Measurements from ENCODE around the gene MICAL2.

MICAL2 gene

DNA sequence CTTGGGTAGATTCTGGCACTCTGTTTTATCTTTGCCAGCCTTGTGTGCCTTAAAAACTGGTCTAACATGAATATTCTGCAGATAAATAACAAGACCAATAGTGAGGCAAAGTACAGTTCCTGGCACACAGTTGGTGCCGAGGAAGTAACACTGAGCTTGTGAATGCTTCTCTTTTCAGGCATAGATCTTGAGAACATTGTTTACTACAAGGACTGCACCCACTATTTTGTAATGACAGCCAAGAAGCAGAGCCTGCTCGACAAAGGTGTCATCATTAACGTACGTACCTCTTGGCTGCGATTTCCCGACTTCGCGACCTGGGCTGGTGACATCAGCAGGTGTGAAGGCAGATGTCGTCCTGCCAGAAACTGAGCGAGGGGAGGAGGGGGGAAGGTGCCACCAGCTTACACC is 105.7 kb downstream of the MICAL2 start:
- Histone ChIP-seq H3K9me3 (ENCODE audit: insufficient read depth, low read depth, low read length) (no peaks in the 10 kb centered on the region), H3K9ac (ENCODE audit: low read depth, low read length) (no peak overlapping the region), H3K27me3 (ENCODE audit: insufficient read depth, low read length) (no peaks in the 10 kb centered on the region), H3K4me1 (ENCODE audit: insufficient read depth, low read length) (no peaks in the 10 kb centered on the region; the same call in 1 of the 2 replicates), H3K27ac (ENCODE audit: low read length) (no peak overlapping the region), H3K4me3 (ENCODE audit: low read length) (no peak overlapping the region), H3K36me3 (ENCODE audit: insufficient read depth, low read depth, low read length) (no peaks in the 10 kb centered on the region)

DNA sequence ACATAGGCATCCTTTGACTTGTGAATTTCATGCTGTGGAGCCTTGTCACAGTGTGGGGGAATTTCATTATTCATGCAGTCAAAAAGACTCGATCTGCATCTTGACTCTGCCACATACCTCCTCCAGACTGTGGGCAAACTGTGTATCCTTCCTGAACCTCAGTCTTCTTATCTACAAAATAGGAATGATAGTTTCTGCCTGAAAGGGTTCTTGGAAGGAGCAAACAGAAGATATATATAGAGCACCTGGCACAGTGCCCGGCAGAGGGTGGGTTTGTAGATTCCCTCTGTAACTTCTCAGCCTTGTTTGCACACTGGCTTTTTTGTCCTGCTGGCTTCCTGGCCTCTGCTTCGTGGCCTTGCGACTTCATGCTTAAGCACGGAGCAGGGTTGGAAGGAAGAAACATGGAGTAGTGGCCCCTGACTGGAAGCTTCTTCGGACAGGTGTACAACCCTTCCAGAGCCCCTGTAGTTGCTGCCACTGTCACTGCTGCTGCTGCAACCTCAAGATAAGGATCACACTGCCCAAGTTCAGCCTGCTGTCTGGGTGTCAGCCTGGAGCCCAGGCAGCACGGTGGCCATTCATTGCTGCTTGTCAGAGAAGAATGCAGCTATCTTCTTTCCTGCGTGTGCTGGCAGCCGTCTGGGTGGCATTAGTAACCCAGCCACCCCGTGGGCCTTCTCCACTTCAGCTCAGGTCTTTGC is 106.4 kb downstream of the MICAL2 start:
- Histone ChIP-seq H3K36me3 (ENCODE audit: insufficient read depth, low read depth, low read length) (no peaks in the 10 kb centered on the region), H3K9me3 (ENCODE audit: insufficient read depth, low read depth, low read length) (no peaks in the 10 kb centered on the region), H3K27ac (ENCODE audit: low read length) (no peak overlapping the region), H3K9ac (ENCODE audit: low read depth, low read length) (no peak overlapping the region), H3K4me1 (ENCODE audit: insufficient read depth, low read length) (no peaks in the 10 kb centered on the region; the same call in 1 of the 2 replicates), H3K4me3 (ENCODE audit: low read length) (no peak overlapping the region), H3K27me3 (ENCODE audit: insufficient read depth, low read length) (no peaks in the 10 kb centered on the region)

DNA sequence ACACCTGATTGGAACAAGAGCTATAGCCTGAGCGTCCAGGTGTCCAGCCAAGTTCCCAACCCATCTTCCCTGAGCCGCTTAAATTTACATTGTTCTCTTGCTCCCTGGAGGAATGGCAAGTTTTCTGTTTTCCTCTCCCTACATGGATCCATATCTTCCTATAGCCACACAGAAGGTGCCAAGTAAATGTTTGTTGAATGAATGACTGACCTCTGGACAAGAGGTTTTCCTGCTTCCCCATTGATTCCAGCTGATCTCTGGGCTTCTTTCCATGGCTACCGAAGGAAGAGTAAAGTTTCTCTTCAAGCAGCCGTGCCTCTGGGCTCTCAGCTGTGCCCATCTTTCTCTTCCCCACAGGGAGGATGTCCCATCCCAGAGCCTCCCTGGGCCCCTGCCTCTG is 107.5 kb downstream of the MICAL2 start:
- Histone ChIP-seq H3K4me3 (ENCODE audit: low read length) (no peak overlapping the region), H3K27ac (ENCODE audit: low read length) (no peak overlapping the region), H3K9me3 (ENCODE audit: insufficient read depth, low read depth, low read length) (no peaks in the 10 kb centered on the region), H3K9ac (ENCODE audit: low read depth, low read length) (no peak overlapping the region), H3K36me3 (ENCODE audit: insufficient read depth, low read depth, low read length) (no peaks in the 10 kb centered on the region), H3K27me3 (ENCODE audit: insufficient read depth, low read length) (no peaks in the 10 kb centered on the region), H3K4me1 (ENCODE audit: insufficient read depth, low read length) (no peaks in the 10 kb centered on the region; the same call in 1 of the 2 replicates)

DNA sequence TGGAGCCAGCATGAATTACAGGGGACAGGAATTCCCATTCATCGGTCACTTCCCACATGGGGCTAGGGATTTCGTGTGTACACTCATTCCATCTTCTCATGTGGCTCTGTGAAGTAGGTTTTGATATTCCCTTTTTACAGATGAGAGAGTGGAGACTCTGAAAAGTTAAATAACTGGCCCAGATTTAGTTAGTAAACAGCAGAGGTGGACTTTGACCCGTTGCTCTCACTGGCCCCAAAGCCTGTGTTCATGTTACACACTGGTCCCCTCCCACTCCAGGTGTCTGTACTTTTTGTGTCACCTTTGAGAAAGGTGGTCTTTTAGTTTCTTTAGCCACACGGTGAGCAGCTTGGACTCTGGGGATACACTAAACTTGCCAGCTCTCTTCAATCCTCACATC is 108.5 kb downstream of the MICAL2 start:
- Histone ChIP-seq H3K4me3 (ENCODE audit: low read length) (no peak overlapping the region), H3K9ac (ENCODE audit: low read depth, low read length) (no peak overlapping the region), H3K9me3 (ENCODE audit: insufficient read depth, low read depth, low read length) (no peaks in the 10 kb centered on the region), H3K27ac (ENCODE audit: low read length) (no peak overlapping the region), H3K36me3 (ENCODE audit: insufficient read depth, low read depth, low read length) (no peaks in the 10 kb centered on the region), H3K4me1 (ENCODE audit: insufficient read depth, low read length) (no peaks in the 10 kb centered on the region; the same call in 1 of the 2 replicates), H3K27me3 (ENCODE audit: insufficient read depth, low read length) (no peaks in the 10 kb centered on the region)

DNA sequence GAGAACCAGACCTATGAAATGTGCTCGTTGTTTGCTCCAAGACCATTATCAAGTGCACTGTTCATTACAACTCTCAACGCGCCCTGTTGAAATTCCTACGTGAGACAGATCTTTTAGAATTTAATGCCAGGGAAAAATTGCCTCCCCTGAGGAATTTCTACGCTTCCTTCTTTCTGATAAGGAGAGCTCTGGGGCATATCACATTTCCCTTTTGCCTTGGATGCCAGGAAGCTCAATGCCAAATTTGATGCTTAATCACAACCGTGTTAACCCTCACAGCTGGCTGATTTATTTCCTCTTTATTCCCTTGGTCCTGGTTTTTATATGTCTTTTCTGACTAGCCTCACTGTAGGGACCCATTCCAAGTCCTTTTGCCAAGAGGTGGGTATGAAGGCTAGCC is 109.4 kb downstream of the MICAL2 start:
- Histone ChIP-seq H3K36me3 (ENCODE audit: insufficient read depth, low read depth, low read length) (no peaks in the 10 kb centered on the region), H3K4me3 (ENCODE audit: low read length) (no peak overlapping the region), H3K27me3 (ENCODE audit: insufficient read depth, low read length) (no peaks in the 10 kb centered on the region), H3K9ac (ENCODE audit: low read depth, low read length) (no peak overlapping the region), H3K4me1 (ENCODE audit: insufficient read depth, low read length) (no peaks in the 10 kb centered on the region; the same call in 1 of the 2 replicates), H3K9me3 (ENCODE audit: insufficient read depth, low read depth, low read length) (no peaks in the 10 kb centered on the region), H3K27ac (ENCODE audit: low read length) (no peak overlapping the region)

DNA sequence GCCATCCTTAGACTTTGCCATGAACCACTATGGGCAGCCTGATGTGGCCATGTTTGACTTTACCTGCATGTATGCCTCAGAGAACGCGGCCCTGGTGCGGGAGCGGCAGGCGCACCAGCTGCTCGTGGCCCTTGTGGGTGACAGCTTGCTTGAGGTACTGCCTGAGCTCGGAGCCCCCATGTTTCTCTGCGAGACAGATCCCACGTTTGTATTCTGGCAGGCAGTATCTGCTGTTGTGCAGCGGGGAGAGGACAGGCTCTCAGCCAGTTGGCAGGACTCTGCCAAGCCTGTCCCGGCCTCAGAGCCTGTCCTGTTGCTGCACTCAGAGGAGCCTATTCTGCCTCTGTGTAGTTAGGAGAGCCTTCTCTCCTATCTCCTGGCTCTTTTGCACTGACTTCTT is 109.9 kb downstream of the MICAL2 start:
- H3K4me3 ChIP-seq (ENCODE audit: low read length) = no peak overlapping the region
- H3K4me1 ChIP-seq (ENCODE audit: insufficient read depth, low read length) = no peaks in the 10 kb centered on the region; the same call in 1 of the 2 replicates
- H3K9ac ChIP-seq (ENCODE audit: low read depth, low read length) = no peak overlapping the region
- H3K27ac ChIP-seq (ENCODE audit: low read length) = no peak overlapping the region
- H3K36me3 ChIP-seq (ENCODE audit: insufficient read depth, low read depth, low read length) = no peaks in the 10 kb centered on the region
- H3K9me3 ChIP-seq (ENCODE audit: insufficient read depth, low read depth, low read length) = no peaks in the 10 kb centered on the region
- H3K27me3 ChIP-seq (ENCODE audit: insufficient read depth, low read length) = no peaks in the 10 kb centered on the region

DNA sequence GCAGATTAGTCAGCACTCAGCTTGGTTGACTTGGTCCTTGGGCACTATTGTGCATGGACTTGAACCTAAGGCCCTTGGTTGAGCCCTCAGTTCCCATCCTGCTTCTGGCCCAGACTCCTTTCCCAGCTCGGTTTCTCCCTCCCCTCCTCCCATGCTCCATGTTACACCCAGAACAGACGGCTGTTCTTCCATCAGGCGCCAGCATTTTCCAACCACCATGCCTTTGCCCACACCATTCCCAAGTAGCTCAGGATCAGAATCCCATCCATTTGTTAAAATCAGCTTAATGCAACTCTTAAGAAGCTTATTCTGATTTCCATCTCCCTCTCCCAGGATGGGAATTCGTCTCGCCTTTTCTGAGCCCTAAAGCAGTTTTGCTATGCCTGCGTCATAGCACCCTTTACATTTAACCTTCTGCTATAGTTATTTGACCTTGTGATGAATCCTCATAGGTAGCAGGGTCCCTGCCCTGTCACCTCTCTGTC is 110.7 kb downstream of the MICAL2 start:
- Histone ChIP-seq H3K27ac (ENCODE audit: low read length) (no peak overlapping the region), H3K9me3 (ENCODE audit: insufficient read depth, low read depth, low read length) (no peaks in the 10 kb centered on the region), H3K9ac (ENCODE audit: low read depth, low read length) (no peak overlapping the region), H3K36me3 (ENCODE audit: insufficient read depth, low read depth, low read length) (no peaks in the 10 kb centered on the region), H3K27me3 (ENCODE audit: insufficient read depth, low read length) (no peaks in the 10 kb centered on the region), H3K4me3 (ENCODE audit: low read length) (no peak overlapping the region), H3K4me1 (ENCODE audit: insufficient read depth, low read length) (no peaks in the 10 kb centered on the region)

DNA sequence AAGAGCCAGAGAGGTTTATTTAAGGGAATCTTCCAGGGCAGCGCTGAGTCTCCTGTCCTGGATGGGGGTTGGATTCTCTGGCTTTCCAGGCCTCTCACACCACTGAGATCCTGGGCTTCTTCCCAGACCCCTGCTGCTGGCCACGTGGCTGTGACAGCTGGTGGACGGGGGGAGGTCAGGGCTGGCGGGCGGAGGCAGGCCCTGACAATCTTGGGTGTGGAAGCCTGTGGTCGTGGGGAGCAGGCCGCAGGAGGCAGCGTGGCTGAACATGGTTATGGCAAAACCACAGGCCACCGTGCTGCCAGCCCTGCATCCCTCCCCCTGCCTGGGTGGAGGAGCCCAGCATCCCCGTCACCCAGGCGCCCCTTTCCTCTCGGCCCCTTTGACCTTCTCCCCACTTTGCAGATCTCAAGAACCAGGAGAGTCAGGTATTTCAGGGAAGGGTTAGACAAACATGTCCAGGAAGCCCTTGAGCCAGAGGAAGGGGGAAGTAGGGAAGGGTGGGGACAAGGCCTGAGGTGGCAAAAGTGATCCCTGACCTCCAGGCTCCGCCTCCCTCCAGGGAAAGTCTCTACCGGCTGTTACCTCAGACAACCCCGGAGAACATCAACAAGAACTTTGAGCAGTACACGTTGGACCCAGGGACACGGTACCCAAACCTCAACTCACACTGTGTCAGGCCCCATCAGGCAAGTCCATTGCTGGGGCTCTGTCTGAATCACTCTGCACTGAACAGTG is 111.8 kb downstream of the MICAL2 start:
- no peak overlapping the region for H3K27ac ChIP-seq (ENCODE audit: low read length)
- H3K27me3 ChIP-seq (ENCODE audit: insufficient read depth, low read length) = no peaks in the 10 kb centered on the region
- no peak overlapping the region for H3K9ac ChIP-seq (ENCODE audit: low read depth, low read length)
- no peaks in the 10 kb centered on the region for H3K4me1 ChIP-seq (ENCODE audit: insufficient read depth, low read length)
- no peaks in the 10 kb centered on the region for H3K9me3 ChIP-seq (ENCODE audit: insufficient read depth, low read depth, low read length)
- H3K4me3 ChIP-seq (ENCODE audit: low read length) = no peak overlapping the region
- H3K36me3 ChIP-seq (ENCODE audit: insufficient read depth, low read depth, low read length) = no peaks in the 10 kb centered on the region

DNA sequence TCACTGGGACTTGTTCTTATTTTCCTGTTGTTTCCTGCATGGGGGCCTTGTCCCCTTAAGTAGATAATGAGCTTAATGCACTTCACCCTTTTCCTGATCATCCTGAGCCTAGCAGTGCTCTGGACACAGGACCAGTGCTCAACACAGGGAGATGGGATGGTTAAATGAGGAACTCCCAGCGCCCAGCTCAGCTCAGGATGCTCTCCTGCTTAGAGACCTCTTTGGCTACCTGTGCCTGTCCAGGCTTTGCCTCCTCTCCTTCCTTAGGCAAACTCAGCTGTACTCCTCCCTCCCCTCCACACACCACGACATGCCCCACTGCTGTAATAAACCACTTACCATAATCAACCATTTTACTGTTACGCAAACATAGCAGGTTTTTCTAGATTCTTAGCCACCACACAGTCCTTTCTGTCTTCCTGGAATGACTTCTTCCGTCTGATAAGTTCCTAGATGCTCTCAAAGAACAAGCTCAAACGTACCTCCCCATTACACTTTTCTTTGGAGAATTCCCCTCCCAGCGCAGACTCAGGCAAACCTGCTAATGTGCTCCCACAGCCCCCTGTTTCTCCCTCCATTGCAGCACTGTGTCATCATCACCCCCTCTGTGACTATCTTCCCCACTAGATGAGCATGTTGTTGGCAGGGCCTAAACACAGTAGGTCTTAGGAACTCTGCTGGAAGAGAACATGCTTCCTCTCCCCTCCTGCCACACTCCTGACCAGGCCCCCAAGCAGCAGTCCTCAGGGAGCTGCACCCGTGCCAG is 113.6 kb downstream of the MICAL2 start:
- Histone ChIP-seq H3K9ac (ENCODE audit: low read depth, low read length) (no peak overlapping the region), H3K27me3 (ENCODE audit: insufficient read depth, low read length) (no peaks in the 10 kb centered on the region), H3K4me3 (ENCODE audit: low read length) (no peak overlapping the region), H3K27ac (ENCODE audit: low read length) (no peak overlapping the region), H3K4me1 (ENCODE audit: insufficient read depth, low read length) (no peaks in the 10 kb centered on the region), H3K36me3 (ENCODE audit: insufficient read depth, low read depth, low read length) (no peaks in the 10 kb centered on the region), H3K9me3 (ENCODE audit: insufficient read depth, low read depth, low read length) (no peaks in the 10 kb centered on the region)

DNA sequence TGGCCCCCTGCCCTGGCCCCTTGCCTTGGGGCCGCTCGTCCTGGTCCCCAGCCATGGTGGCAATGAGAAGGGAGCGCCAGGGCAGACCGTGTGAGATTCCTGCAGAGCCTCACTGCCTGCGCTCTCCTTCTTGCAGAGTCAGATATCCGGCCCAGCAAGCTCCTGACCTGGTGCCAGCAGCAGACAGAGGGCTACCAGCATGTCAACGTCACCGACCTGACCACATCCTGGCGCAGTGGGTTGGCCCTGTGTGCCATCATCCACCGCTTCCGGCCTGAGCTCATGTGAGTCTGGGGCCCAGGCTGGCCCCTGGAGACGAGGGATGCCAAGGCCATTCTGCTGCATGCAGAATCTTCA is 114.1 kb downstream of the MICAL2 start:
- no peaks in the 10 kb centered on the region for H3K27me3 ChIP-seq (ENCODE audit: insufficient read depth, low read length)
- H3K9me3 ChIP-seq (ENCODE audit: insufficient read depth, low read depth, low read length) = no peaks in the 10 kb centered on the region
- no peak overlapping the region for H3K27ac ChIP-seq (ENCODE audit: low read length)
- H3K9ac ChIP-seq (ENCODE audit: low read depth, low read length) = no peak overlapping the region
- H3K36me3 ChIP-seq (ENCODE audit: insufficient read depth, low read depth, low read length) = no peaks in the 10 kb centered on the region
- H3K4me1 ChIP-seq (ENCODE audit: insufficient read depth, low read length) = no peaks in the 10 kb centered on the region
- no peak overlapping the region for H3K4me3 ChIP-seq (ENCODE audit: low read length)

DNA sequence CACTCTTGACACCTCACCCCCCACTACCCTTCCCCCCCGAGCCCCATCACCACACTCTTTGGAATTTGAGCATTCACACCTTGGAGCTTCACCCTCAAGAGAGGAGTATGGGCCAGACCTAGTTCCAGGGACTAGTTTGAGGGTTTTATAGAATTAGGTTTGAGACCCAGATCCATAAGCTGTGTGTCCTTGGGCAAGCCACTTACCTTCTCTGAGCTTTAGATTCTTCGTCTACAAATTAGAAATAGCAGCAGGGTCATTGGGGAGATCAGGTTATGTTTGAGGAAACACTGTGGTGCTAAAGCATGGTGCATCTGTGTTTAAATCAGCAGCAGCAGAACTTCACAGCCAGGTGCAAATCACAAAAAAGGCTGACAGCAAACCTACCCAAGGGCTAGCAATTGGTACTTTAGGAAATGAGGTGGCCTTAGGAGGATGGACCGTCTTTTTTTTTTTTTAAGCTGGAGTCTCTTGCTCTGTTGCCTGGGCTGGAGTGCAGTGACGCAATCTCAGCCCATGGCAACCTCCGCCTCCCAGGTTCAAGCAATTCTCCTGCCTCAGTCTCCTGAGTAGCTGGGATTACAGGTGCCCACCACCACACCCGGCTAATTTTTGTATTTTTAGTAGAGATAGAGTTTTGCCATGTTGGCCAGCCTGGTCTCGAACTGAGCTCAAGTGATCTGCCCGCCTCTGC is 114.8 kb downstream of the MICAL2 start:
- Histone ChIP-seq H3K4me3 (ENCODE audit: low read length) (no peak overlapping the region), H3K27me3 (ENCODE audit: insufficient read depth, low read length) (no peaks in the 10 kb centered on the region), H3K4me1 (ENCODE audit: insufficient read depth, low read length) (no peaks in the 10 kb centered on the region), H3K27ac (ENCODE audit: low read length) (no peak overlapping the region), H3K9ac (ENCODE audit: low read depth, low read length) (no peak overlapping the region), H3K9me3 (ENCODE audit: insufficient read depth, low read depth, low read length) (no peaks in the 10 kb centered on the region), H3K36me3 (ENCODE audit: insufficient read depth, low read depth, low read length) (no peaks in the 10 kb centered on the region)
